ENCODE measurements around the gene FRMD3.

DNA sequence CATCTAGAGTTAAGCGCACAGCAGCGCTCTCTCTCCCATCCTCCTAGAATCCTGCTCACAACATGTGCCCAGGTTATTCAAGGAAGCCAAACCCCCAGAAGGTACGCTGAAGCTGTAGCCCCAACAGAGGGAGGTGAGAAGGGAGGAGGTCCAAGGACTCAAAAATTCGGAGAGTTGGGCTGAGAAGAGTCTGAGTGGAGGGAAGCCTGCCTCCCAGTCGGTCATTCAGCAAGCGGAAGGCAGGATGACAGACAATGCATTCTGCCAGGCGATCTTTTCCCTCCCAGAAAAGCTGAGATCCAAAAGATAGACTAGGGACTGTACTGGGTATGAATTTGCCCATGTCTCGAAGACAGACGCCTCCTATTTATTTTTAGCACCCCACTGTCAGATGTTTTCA is 189.2 kb downstream of the FRMD3 start:
- TF ChIP-seq EZH2 (IDR thresholded peaks at IDR 0.05; ENCODE audit: low read length, unreplicated experiment), result no peak
- TF ChIP-seq, protein P1, sequence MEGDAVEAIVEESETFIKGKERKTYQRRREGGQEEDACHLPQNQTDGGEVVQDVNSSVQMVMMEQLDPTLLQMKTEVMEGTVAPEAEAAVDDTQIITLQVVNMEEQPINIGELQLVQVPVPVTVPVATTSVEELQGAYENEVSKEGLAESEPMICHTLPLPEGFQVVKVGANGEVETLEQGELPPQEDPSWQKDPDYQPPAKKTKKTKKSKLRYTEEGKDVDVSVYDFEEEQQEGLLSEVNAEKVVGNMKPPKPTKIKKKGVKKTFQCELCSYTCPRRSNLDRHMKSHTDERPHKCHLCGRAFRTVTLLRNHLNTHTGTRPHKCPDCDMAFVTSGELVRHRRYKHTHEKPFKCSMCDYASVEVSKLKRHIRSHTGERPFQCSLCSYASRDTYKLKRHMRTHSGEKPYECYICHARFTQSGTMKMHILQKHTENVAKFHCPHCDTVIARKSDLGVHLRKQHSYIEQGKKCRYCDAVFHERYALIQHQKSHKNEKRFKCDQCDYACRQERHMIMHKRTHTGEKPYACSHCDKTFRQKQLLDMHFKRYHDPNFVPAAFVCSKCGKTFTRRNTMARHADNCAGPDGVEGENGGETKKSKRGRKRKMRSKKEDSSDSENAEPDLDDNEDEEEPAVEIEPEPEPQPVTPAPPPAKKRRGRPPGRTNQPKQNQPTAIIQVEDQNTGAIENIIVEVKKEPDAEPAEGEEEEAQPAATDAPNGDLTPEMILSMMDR (conservative IDR thresholded peaks at IDR 0.05; ENCODE audit: low read depth, low read length), result no peak
